C4-2B (cell line): ENCODE measurements around the gene SLC13A2.

ENCODE experiments used
- ZFX ChIP-seq: fragments of 450-650 bp; IDR thresholded peaks from 2 replicates; pipeline ENCODE4 v1.6.1; 2017
- TF ChIP-seq, protein P1 (sequence below): fragments of 450-650 bp; conservative IDR thresholded peaks from 2 replicates; pipeline ENCODE4 v1.5.1; 2017; ENCODE audit warnings: mild to moderate bottlenecking

- TF ChIP-seq, protein P1, sequence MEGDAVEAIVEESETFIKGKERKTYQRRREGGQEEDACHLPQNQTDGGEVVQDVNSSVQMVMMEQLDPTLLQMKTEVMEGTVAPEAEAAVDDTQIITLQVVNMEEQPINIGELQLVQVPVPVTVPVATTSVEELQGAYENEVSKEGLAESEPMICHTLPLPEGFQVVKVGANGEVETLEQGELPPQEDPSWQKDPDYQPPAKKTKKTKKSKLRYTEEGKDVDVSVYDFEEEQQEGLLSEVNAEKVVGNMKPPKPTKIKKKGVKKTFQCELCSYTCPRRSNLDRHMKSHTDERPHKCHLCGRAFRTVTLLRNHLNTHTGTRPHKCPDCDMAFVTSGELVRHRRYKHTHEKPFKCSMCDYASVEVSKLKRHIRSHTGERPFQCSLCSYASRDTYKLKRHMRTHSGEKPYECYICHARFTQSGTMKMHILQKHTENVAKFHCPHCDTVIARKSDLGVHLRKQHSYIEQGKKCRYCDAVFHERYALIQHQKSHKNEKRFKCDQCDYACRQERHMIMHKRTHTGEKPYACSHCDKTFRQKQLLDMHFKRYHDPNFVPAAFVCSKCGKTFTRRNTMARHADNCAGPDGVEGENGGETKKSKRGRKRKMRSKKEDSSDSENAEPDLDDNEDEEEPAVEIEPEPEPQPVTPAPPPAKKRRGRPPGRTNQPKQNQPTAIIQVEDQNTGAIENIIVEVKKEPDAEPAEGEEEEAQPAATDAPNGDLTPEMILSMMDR: no peak
- TF ChIP-seq ZFX: no peak
These were observed 5.9 kb upstream of the SLC13A2 start for GRCh38 chr17:28467456-28468025.
